ENCODE results near the gene C2orf66.

The C2orf66 gene

DNA sequence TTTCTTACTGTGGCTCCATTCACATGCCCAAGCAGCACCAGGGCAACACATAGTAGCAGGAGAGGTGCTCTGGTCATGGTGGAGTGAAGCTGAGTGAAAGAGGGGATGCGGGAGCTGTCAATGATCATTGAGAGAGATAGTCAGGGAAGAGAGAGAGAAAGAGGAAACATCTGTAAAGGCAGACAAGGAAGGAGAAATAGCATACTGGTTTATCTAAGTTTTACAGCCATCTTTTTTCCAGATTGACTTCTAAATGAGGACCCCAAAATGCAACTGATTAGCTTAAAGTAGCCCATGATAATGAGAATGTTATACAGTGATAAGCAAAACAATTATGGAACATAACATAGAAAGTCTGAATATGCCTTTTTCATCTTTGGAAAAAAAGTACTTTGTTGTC lies at the start of gene C2orf66:
TSS of gene C2orf66 (minus strand) at position 96 of the 400 bp plus-strand sequence. CDS start at position 77, 19 bp downstream.
- DNase-seq (ENCODE audit: low read depth): no peak

- DNase-seq (ENCODE audit: low read depth): no peak
Observed at GRCh38 chr2:196854629-196855028, 45.5 kb upstream of the C2orf66 start.

DNA sequence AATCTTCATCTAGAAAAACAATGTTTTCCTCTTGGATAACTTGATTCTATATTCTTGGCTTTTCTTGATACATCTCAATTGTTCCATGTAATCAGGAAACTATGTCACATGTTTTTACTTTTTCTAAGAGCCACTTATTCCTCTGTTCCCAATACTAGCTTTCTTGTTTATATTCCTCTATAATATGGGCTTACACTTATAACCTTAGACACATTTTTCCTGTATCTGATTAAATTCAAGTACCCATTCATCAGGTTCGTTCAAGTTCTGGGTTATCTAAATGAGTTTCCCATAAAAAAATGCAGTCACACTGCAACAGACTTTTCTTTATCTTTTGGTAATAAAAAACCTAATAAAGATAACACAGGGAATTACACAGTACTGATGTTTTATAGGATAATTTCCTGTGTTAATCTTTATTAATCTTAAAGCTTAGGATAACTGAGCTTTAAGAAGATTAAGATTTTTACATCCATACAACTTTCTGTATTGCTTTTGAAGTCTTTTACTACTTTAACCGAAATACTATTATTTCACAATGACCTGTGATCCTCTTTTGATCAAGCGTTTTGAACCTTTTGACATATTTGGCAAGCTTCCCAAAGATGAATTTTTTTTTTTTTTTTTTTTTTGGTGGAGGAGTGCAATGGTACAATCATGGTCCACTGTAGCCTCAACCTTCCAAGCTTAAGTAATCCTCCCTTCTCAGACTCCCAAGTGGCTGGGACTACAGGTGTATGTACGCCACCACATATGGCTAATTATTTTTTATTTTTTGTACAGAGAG lies 44.3 kb upstream of the C2orf66 start:
- no peak for DNase-seq (ENCODE audit: low read depth)

DNA sequence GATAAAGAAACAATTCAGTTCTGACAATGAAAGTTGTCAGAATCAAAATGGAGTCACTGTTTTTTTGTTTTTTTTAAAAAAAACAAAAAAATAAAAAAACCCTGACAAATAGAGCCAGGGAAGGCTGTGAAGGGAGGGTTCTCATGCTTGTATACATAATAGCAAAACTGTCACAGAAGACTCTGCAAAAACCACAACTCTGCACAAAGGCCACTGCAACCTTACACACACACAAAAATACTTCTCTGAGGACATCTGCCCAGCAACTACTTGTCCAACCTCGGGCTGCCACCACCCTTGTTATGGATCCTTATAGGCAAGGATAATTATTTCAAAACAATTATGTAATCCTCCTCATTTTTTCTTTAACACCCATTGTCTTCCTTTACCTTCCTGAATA lies 41.9 kb upstream of the C2orf66 start:
- DNase-seq (ENCODE audit: low read depth): no peak

DNA sequence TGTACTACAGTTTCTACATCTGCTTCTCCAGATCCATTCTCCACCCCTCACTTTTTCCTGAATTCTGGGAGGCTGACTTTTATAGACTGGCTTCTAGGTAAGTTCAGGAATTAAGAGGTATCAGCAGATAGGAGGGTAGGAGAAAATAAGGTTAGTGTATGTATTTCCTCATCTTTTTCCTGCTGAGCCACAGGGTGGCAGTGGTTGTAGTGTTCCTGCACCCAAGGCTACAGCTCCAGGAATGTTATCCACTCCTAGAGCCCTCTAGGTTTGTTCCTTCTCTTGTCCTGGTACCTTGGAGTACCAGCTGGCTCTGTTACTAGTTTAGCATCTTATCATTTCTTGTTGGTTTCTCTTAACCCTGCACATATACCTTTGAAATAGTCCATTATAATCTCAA lies 40.7 kb upstream of the C2orf66 start:
- DNase-seq (ENCODE audit: low read depth): no peak

DNA sequence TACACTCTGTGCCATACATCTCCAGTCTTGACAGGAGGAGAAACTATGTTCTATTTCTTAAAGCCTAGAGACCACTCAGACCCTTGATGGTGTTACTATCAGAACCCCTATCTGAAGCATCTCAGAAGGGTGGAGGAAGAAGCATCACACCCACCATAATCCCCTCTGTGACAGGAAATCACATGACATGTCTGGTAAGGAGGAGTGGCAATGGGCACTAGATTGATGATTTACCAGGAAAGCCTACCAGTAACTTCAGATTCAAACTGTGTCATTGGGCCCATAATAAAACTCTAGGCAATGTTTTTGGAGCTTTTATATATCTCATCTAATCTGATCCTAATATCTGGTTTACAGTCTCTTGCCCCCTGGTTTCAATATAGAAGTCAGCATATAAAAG lies 37.1 kb upstream of the C2orf66 start:
- no peak for DNase-seq (ENCODE audit: low read depth)

- DNase-seq (ENCODE audit: low read depth): no peak
Observed at GRCh38 chr2:196845371-196845770, 36.2 kb upstream of the C2orf66 start.

DNA sequence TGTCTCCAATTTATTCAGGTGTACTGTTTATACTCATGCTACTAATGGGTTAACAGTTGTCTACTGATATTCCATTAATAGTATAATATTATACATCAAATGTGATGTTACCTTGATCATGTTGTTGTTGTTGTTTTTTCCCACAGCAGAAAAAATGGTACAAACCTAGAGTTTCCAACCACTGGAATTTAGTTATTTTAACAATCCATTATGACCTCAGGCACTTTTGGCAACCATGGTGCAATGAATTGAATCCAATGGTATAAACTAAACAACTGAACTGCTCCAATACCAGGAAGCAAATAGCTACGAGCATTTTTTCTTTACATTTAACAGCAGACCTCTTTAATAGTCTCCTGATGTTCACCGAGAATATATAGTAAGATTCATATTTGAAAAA lies 31.0 kb upstream of the C2orf66 start:
- DNase-seq (ENCODE audit: low read depth): no peak

GRCh38 chr2:196839574-196839973 lies 30.4 kb upstream of the C2orf66 start:
- DNase-seq (ENCODE audit: low read depth): no peak

DNA sequence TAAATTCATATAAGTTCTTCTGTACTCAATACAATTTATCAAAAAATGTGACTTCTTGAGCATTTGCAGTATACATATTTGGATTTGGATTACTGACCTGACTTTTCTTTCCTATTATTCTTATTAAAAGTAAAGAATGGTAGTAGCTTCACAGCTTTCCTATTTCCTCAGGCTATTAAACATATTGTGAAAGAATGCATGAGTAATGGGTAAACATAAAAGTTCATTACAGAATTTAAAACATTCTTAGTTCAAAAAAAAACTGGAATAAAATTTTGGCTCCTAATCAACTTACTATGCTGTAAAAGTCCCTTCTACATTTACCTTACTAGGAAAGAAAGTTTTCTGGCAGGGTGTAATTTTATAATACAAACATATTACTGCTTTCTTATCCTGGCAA lies 27.3 kb upstream of the C2orf66 start:
- DNase-seq (ENCODE audit: low read depth): no peak

- DNase-seq (ENCODE audit: low read depth): no peak
Observed at GRCh38 chr2:196830701-196831100, 21.5 kb upstream of the C2orf66 start.

- DNase-seq (ENCODE audit: low read depth): no peak
Observed at GRCh38 chr2:196827356-196827755, 18.2 kb upstream of the C2orf66 start.

GRCh38 chr2:196823750-196824522 lies 14.8 kb upstream of the C2orf66 start:
- no peak for DNase-seq (ENCODE audit: low read depth)

DNA sequence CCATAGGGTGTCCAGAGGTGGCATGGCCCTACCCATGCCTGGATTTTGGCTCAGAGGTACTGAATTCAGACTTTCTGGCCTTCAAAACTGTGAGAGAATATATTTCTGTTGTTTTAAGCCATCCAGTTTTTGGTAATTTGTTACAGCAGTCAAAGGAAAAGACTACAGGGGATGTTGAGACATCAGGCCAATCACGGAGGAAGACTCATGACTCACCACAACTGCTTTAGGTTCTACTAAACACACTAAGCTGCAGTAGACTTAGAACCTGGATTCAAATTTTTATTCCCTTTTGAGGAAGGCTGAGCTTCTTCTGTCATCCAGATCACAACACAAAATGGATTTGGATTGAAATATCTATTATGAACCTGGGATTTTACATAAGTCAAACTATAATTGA lies 12.0 kb upstream of the C2orf66 start:
- no peak for DNase-seq (ENCODE audit: low read depth)

DNA sequence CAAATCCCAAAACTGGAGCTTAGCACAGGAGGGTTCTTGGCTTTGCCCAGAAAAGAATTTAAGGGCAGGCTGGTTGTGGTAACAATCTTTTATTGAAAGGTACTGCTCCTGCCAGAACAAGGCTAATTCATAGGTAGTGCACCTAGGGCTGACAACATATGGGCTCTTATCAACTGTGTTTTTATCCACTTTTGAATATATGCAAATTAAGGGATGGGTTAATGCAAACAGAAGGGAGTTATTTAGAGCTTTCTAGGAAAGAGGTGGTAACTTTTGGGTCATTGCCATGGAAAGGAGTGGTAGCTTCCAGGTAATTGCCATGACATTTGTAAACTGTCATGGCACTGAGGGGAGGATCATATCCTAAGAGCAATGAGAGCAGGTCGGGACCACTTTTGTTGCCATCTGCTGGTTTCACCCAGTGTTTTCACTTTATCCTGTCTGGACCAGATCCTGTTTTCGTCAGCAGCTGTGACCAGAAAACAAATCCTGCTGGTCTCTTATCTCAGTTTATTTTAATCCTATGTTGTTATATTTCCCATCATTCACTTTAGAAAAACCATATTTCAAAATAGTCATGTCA lies 981 bp downstream of the C2orf66 start:
- no peak for DNase-seq (ENCODE audit: low read depth)

GRCh38 chr2:196804381-196804780 lies 4.8 kb downstream of the C2orf66 start:
- no peak for DNase-seq (ENCODE audit: low read depth)

- DNase-seq (ENCODE audit: low read depth): no peak
Observed at GRCh38 chr2:196802401-196802800, 6.8 kb downstream of the C2orf66 start.

- no peak for DNase-seq (ENCODE audit: low read depth)
Observed at GRCh38 chr2:196801674-196802261, 7.4 kb downstream of the C2orf66 start.

DNA sequence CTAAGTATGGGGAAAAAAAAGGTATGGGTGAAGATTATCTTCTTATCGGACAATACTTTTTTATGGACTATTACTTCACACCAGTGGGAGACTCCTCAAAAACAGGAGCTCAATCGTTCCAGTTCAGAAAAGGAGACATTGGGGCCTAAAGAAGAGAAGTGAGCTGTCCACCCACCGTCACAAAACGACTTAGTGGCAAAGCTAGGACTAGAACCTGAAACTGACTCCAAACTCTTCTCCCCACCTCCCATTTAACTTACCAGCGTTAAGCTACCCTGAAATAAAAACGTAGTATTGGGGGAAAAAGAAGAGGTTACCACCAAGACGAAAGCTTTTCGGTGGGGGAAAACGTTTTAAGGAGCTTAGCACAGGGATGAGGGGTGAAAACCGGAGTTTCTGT lies 10.2 kb downstream of the C2orf66 start:
- no peak for DNase-seq (ENCODE audit: low read depth)

GRCh38 chr2:196792865-196793264 lies 16.3 kb downstream of the C2orf66 start:
- no peak for DNase-seq (ENCODE audit: low read depth)

DNA sequence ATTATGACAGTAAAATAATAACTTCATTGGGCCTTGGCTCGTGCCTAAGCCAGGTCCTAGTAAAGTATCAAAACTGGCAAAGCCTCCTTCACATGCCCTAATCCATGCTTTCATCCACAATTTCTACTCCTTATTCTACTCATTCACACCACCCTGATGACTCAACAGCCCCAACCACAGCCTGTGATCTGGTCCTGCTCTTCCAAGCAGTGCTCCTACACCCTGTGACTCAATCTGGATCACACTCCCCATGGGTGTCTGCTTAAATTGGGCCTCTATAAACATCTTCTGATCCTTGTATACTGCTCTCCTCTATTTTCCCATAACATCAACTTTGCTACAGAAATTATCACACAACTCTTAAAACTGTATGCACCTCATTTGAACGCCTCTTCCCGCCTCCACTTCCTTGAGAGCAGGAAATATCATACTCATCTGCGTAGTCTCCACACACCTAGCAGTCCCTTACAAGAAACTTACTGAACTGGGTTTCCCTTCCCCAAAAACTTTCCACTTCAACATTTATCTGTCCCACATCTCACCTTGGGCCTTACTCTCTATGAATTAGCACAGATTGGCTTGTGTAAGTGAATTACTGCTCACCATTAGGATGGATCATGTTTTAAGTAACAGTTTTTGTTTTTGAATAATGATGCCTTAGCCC lies 25.6 kb downstream of the C2orf66 start:
- no peak for DNase-seq (ENCODE audit: low read depth)

- no peak for DNase-seq (ENCODE audit: low read depth)
Observed at GRCh38 chr2:196767101-196767500, 42.1 kb downstream of the C2orf66 start.
